ENCODE results near the gene NCS1. TPM values are rescaled to one million over a fixed set of nuclear protein-coding genes. Genes with fewer than 3 reads are reported as not detected.

Gene NCS1
- polyA plus RNA-seq, 3 donors = not detected

GRCh38 chr9:130147198-130147597 lies 25.0 kb upstream of the NCS1 start:
- Histone ChIP-seq H2AFZ (ENCODE audit: insufficient read depth, low read depth, low read length, poor library complexity, severe bottlenecking) (no peak overlapping the region), H3K79me2 (ENCODE audit: insufficient read depth, low read length) (no peaks in the 10 kb centered on the region), H3K27me3 (ENCODE audit: control insufficient read depth in 2 of 2, insufficient read depth in 2 of 2, low read length in 2 of 2) (peaks cover 0 to 19% of the 10 kb centered on the region in 2 donors), H4K20me1 (ENCODE audit: insufficient read depth, low read length) (no peaks in the 10 kb centered on the region), H3K4me3 (replicated peaks in 1 of 3; ENCODE audit: low read depth in 2 of 3, low read length in 3 of 3) (no peak overlapping the region), H3K4me2 (replicated peaks; ENCODE audit: extremely low read depth, low read length, poor library complexity, severe bottlenecking) (no peak overlapping the region), H3K27ac (ENCODE audit: low read depth in 1 of 2, low read length in 2 of 2) (no peak overlapping the region), H3K4me1 (ENCODE audit: control insufficient read depth in 1 of 2, insufficient read depth in 2 of 2, low read length in 2 of 2) (no peaks in the 10 kb centered on the region), H3K9me3 (replicated peaks in 1 of 2; ENCODE audit: control insufficient read depth in 1 of 2, insufficient read depth in 1 of 2, low read length in 2 of 2) (no peaks in the 10 kb centered on the region), H3K36me3 (replicated peaks in 1 of 2; ENCODE audit: control insufficient read depth in 1 of 2, insufficient read depth in 2 of 2, low read length in 2 of 2) (no peaks in the 10 kb centered on the region), H3K9ac (ENCODE audit: insufficient read depth, low read length, poor library complexity, severe bottlenecking) (no peak overlapping the region)
- DNase-seq = no peak
- peaks cover 0 to 4% (median 1%) of the 10 kb centered on the region in 7 donors for H3K9me3 Mint-ChIP-seq
- peaks cover 34 to 47% (median 36%) of the 10 kb centered on the region in 3 donors for H3K27me3 Mint-ChIP-seq (ENCODE audit: low read depth in 3 of 3)
- intact Hi-C loops (cut with micrococcal nuclease) = no loop called here
- H3K4me1 Mint-ChIP-seq = peaks cover 8% of the 10 kb centered on the region
- H3K27ac Mint-ChIP-seq = no peak overlapping the region
- no peak overlapping the region for H3K4me3 Mint-ChIP-seq
- no peak for TF ChIP-seq CTCF (IDR thresholded peaks at IDR 0.05)
- no peaks in the 10 kb centered on the region for H3K36me3 Mint-ChIP-seq
- no CpG with 5 or more reads among the region's 5 CpGs for WGBS (ENCODE audit: insufficient coverage)

GRCh38 chr9:130147910-130148309 lies 24.3 kb upstream of the NCS1 start:
- H3K36me3 Mint-ChIP-seq = no peaks in the 10 kb centered on the region
- no peak for DNase-seq
- Histone ChIP-seq H3K4me2 (replicated peaks; ENCODE audit: extremely low read depth, low read length, poor library complexity, severe bottlenecking) (no peak overlapping the region), H3K4me1 (ENCODE audit: control insufficient read depth in 1 of 2, insufficient read depth in 2 of 2, low read length in 2 of 2) (no peaks in the 10 kb centered on the region), H3K27me3 (ENCODE audit: control insufficient read depth in 2 of 2, insufficient read depth in 2 of 2, low read length in 2 of 2) (peaks cover 0 to 19% of the 10 kb centered on the region in 2 donors), H3K79me2 (ENCODE audit: insufficient read depth, low read length) (no peaks in the 10 kb centered on the region), H3K9ac (ENCODE audit: insufficient read depth, low read length, poor library complexity, severe bottlenecking) (no peak overlapping the region), H4K20me1 (ENCODE audit: insufficient read depth, low read length) (no peaks in the 10 kb centered on the region), H2AFZ (ENCODE audit: insufficient read depth, low read depth, low read length, poor library complexity, severe bottlenecking) (no peak overlapping the region), H3K4me3 (replicated peaks in 1 of 3; ENCODE audit: low read depth in 2 of 3, low read length in 3 of 3) (no peak overlapping the region), H3K9me3 (replicated peaks in 1 of 2; ENCODE audit: control insufficient read depth in 1 of 2, insufficient read depth in 1 of 2, low read length in 2 of 2) (no peaks in the 10 kb centered on the region), H3K36me3 (replicated peaks in 1 of 2; ENCODE audit: control insufficient read depth in 1 of 2, insufficient read depth in 2 of 2, low read length in 2 of 2) (no peaks in the 10 kb centered on the region), H3K27ac (ENCODE audit: low read depth in 1 of 2, low read length in 2 of 2) (no peak overlapping the region)
- H3K27ac Mint-ChIP-seq = no peak overlapping the region
- H3K9me3 Mint-ChIP-seq = peaks cover 0 to 4% (median 1%) of the 10 kb centered on the region in 7 donors
- peaks cover 8% of the 10 kb centered on the region for H3K4me1 Mint-ChIP-seq
- H3K4me3 Mint-ChIP-seq = no peak overlapping the region
- intact Hi-C loops (cut with micrococcal nuclease) = no loop called here
- TF ChIP-seq CTCF (IDR thresholded peaks at IDR 0.05) = no peak
- WGBS (ENCODE audit: insufficient coverage) = no CpG with 5 or more reads among the region's 3 CpGs
- peaks cover 31 to 40% (median 36%) of the 10 kb centered on the region in 3 donors for H3K27me3 Mint-ChIP-seq (ENCODE audit: low read depth in 3 of 3)
